ENCODE measurements around the gene PPRC1.
A peak's percentile ranks its signal among the peaks of the same experiment; 100 is the strongest.

The PPRC1 gene

GRCh38 chr10:102117391-102118159, 15.3 kb upstream of the PPRC1 start:
- peak; percentile 37 for DNase-seq (ENCODE audit: low read depth, low spot score)

DNA sequence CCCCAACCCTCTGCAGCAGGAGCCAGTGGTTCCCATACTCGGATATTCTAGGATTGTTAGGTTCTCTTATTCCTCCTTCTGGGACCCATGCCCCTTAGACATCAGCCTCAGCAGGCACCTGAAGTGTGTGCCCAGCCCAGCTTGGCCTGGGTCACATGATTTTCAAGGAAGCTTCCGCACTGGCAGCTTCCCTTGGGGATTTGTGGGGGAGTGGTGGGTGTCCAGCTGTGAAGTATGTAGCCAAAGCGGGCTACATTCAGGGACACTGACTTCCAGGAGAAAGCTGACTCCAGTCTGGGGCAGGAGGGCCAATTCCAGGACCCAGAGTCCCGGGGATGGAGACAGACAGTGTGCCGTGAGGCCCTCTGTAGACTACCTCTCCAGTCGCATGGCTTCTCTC, 14.0 kb upstream of the PPRC1 start:
- DNase-seq (ENCODE audit: low read depth, low spot score) = no peak

DNA sequence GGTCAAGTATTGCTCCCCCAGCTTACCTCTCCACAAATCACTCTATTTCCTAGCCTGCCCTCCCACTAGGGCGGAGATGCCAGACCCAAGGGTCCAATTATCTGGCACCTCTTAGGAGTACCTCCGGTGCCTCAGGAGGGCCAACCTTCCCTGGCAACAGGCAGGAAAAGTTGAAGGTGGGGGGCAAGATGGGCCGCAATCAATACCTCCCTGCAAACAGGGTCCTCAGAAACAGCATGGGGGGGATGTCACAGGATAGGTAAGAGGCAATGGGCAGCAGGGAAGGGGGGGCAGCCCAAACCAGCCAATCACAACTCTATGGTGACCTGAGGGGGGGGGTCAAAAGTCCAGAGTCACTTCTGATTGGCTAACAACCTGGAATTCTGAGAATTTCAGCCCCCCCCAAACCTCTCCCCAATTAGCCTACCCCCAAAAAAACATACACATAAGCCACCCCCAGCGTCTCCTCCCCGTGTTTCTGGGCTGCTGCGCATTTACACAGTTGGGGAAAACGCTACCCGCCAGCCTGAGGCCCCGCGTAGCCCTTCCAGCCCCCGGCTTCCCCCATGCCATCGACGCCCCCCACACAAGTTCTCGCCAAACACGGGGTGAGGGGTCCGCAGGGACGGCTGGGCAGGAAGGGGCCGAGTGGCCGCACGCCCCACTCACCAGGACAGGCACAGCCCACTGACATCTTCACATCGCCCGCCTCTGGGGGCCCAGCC, 13.3 kb upstream of the PPRC1 start:
- no peak for DNase-seq (ENCODE audit: low read depth, low spot score)

- no peak for DNase-seq (ENCODE audit: low read depth, low spot score)
These were observed 12.5 kb upstream of the PPRC1 start, which contains the start of gene LDB1 for GRCh38 chr10:102120142-102120990. Gene LDB1 (minus strand): TSS chr10:102120368. CDS start chr10:102120110, 258 bp downstream.

DNA sequence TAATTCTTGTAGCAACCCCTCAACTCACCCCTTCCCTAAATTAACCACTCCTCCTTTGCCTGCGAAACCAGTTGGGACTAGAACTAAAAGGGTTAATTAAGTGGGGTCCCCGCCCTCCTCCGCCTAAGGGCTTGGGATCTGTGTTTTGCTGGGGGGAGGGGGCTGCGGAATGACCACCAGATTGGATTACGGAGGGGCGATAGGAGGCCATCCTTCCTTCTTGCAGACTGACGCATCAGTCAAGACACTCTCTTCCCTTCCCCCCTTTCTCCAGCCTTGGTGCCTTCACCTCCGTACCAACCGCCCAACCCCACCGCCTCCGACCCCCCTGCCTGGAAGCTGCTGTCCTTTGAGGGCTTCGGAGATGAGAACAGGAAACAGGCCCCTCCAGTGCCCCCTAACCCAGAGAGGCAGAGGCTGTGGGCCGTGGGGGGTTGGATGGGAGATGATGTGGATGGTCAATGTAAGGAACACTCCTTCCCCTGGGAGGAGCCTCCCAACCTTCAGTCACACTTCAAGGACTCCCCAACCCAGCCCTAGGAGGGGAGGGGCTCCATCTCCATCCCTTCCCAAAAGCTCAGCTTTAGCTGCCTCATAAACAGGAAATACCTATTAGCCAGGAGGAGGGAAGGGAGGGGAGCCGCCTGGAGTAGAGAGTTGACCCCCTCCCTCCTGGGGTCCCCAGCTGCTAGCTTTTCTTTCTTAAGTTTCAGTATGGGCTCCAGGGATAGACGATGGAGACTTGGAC, 11.7 kb upstream of the PPRC1 start:
- DNase-seq (ENCODE audit: low read depth, low spot score) = no peak

DNA sequence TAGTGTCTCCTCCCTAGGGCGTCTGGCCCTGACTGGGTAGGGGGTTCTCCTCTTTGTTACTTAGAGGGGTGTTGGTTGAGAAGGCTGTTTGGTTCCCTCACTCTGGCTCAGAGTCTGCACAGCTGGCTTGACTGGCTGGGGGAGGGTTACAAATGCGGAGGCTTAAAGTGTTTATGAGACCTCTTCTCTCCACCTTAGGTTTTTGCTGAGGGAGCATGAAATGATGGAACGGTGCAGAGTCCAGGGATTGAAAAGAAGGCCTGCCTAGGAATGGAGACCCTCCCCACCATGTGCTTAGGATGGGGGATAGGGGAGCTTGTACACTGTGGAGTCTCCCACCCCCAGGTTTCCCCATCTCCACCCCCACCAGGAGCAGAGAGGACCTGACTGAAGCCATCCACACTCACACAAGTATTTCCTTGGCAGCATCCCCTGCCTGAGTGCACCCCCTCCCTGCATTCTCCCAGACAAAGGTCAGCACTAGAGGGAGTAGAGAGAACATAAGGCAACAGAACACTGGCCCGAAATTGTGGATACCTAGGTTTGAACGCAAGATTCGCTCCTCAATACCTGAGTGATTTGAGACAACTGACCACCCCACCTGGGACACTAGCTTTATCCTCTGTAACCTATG, 11.0 kb upstream of the PPRC1 start:
- no peak for DNase-seq (ENCODE audit: low read depth, low spot score)

DNA sequence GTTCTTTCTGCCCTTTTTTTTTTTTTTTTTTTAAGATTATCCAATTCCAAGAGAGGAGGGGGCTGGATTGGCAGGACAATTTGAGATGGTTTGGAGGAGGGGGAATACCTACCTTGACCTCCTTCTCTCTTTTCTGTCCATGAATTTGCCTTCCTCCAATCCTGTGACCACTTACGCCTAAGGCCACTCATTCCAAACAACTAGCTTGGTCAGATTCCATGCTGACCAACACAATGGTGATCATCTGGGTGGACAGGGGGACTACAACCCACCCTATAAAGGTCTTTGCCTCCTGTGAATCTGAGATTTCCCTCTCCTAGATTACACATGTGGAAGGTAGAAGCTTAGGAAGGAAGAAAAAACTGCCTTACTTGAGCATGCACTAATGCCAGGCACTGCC, 10.4 kb upstream of the PPRC1 start:
- no peak for DNase-seq (ENCODE audit: low read depth, low spot score)

- no peak for DNase-seq (ENCODE audit: low read depth, low spot score)
These were observed 9.6 kb upstream of the PPRC1 start for GRCh38 chr10:102123223-102123622.

GRCh38 chr10:102131286-102132170, 1.3 kb upstream of the PPRC1 start:
- no peak for DNase-seq (ENCODE audit: low read depth, low spot score)

DNA sequence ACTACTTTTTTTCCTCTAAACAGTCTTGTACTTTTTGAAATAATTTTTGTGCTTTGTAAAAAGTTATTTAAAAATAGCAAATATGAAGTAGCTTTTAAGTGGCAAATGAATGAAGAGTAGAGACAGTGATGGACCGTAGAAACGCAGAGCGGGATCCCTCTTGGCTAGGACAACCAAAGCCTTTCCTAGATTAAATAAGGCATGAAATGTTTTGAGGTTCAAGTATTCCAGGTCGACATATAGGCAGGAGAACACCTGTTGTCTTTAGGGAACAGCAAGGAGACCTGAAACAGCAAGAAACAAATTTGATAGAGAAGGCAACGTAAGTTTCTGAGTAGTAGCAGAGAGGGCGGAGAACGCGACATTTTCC, 662 bp upstream of the PPRC1 start:
- DNase-seq (ENCODE audit: low read depth, low spot score) = no peak

- no peak for DNase-seq (ENCODE audit: low read depth, low spot score)
These were observed 744 bp downstream of the PPRC1 start for GRCh38 chr10:102133373-102134195.

- DNase-seq (ENCODE audit: low read depth, low spot score) = no peak
These were observed 1.6 kb downstream of the PPRC1 start for GRCh38 chr10:102134416-102134815.

- DNase-seq (ENCODE audit: low read depth, low spot score) = no peak
These were observed 3.2 kb downstream of the PPRC1 start for GRCh38 chr10:102135956-102136526.

GRCh38 chr10:102139281-102140110, 6.7 kb downstream of the PPRC1 start:
- no peak for DNase-seq (ENCODE audit: low read depth, low spot score)

DNA sequence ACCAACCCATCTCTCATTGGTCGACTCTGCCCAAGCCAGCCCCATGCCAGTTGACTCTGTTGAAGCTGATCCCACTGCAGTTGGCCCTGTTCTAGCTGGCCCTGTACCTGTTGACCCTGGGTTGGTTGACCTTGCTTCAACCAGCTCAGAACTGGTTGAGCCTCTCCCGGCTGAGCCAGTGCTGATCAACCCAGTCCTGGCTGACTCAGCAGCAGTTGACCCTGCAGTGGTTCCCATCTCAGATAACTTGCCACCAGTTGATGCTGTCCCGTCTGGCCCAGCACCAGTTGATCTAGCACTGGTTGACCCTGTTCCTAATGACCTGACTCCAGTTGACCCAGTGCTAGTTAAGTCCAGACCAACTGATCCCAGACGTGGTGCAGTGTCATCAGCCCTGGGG, 7.4 kb downstream of the PPRC1 start:
- no peak for DNase-seq (ENCODE audit: low read depth, low spot score)

- DNase-seq (ENCODE audit: low read depth, low spot score) = no peak
These were observed 8.2 kb downstream of the PPRC1 start for GRCh38 chr10:102140913-102141540.

- DNase-seq (ENCODE audit: low read depth, low spot score) = no peak
These were observed 8.8 kb downstream of the PPRC1 start for GRCh38 chr10:102141583-102142107.

Data from activated CD4-positive, CD25-positive, alpha-beta regulatory T cell treated with anti-CD3 and anti-CD28 coated beads, Interleukin-2, amount 50 U/mL, for 16 hours (primary cell).